ENCODE data around the gene MSMO1.
"Not testable (repeated sequence)": the region's sequence is repeated elsewhere in the genome, so short reads cannot be mapped to it uniquely, and the experiment has no call there.

The MSMO1 gene

GRCh38 chr4:165327211-165328100, at the start of gene MSMO1:
Gene MSMO1 (plus strand): TSS chr4:165327669. CDS start chr4:165333371, 5,702 bp downstream.
- peak; percentile 98 for DNase-seq (ENCODE audit: low spot score)

- not testable (repeated sequence) for DNase-seq (ENCODE audit: low spot score)
These were observed 47.9 kb upstream of the MSMO1 start for GRCh38 chr4:165279531-165279930.

- DNase-seq (ENCODE audit: low spot score), result not testable (repeated sequence)
These were observed 42.8 kb upstream of the MSMO1 start for GRCh38 chr4:165284697-165285096.

- DNase-seq (ENCODE audit: low spot score), result not testable (repeated sequence)
These were observed 40.7 kb upstream of the MSMO1 start for GRCh38 chr4:165286619-165287340.

- DNase-seq (ENCODE audit: low spot score), result no peak
These were observed 39.2 kb upstream of the MSMO1 start for GRCh38 chr4:165288226-165288625.

DNA sequence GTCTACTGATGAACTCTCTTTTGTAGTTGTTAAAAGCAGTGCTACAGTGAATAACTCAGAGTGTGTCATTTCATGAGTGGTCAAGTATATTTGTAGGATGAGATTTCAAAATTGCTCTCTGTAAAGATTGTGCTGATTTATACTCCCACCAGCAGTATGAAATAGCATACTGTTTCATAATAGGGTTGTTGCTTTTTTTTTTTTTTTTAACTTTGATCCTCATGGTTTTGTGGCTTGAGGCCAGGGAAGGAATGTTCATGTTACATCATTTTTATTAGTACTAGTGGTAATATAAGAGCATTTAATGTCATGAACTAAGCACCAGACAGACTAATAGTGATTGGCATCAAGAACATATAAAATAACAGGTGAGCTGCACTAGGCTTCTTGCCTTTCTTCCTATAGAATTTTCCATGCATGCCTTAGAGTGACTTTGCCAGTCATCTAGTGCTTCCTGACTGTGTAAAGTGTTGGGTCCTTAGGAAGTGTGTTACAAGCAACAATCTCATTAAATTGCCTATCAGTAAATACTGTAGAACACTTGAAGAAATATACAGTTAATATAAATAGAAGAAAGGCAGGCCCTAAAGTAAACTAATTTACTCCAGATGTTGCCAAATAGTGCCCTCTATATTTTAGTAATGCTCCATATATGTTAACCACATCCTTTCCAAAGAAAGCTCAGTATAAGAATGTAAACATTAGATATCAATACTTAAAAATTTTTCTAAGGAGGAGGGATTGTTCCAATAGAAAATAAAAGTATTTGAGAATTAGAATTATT, 38.6 kb upstream of the MSMO1 start:
- peak; percentile 61 for DNase-seq (ENCODE audit: low spot score)

DNA sequence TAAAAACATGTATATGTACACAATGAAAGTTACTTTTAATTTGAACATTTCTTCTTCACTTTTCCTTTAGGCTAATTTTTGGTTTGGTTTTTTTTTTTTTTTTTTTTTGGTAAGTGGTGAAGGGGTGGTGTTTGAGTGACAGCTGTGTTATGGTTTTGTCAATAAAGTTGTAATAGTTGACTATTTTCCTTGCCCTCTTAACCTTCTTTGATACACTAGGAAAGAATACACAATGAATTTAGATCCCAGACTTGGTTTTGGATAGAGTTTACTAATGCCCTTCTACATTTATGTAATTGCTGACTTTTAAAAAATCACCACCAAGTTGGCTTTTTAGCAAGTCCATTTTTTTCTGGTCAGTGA, 38.1 kb upstream of the MSMO1 start:
- no peak for DNase-seq (ENCODE audit: low spot score)

DNA sequence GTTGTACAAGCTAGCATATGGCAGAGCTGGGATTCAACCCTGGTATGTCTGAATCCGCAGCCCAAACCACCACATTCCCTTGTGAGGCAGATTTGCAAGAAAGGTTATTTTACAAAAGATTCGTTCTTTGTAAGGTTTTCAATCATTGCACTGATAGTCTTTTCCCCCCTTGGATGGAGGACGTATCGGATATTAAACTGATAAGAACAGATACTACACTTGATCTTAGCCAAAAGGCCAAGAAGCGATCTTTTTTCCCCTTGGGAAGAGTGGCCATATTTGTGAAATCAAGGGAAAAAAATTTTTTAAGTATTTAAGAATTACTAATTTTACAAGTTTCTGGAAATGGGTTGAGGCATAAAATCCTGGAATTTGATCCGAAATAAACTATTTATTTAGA, 34.4 kb upstream of the MSMO1 start:
- DNase-seq (ENCODE audit: low spot score), result no peak

DNA sequence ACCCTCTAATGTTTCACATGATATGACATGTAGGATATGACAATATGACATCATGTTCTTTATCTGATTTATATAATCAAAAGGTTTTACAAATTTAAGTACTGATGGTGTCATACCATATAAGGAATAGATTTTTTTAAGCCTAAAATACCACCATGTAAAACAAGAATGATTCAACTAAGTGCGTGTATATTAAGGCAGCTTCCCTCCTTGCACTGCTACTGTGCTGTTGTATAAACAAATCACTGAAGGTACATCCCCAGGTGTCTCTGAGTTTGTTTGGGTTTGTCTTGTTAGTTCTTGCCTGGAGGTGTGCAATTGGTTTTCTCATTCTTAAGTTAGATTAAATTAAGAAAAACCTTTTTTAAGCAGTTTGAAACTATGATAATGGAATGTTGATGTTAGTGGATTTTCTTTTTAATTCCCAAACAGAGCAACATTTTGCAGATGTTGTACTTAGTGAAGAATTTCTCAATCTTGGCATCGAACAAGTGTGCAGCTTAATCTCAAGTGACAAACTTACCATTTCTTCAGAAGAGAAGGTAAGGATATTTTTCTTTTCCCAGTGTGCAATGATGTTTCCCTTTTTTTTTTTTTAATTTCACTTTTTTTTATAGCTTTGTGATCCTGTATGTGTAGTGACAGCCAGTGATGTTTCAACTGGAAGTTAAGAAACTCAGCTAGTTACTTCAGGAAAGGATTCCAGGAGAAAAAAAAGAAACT, 33.4 kb upstream of the MSMO1 start:
- no peak for DNase-seq (ENCODE audit: low spot score)

GRCh38 chr4:165294907-165295306, 32.6 kb upstream of the MSMO1 start:
- DNase-seq (ENCODE audit: low spot score), result no peak

GRCh38 chr4:165297626-165298025, 29.8 kb upstream of the MSMO1 start:
- DNase-seq (ENCODE audit: low spot score), result no peak

GRCh38 chr4:165299399-165300060, 27.9 kb upstream of the MSMO1 start:
- no peak for DNase-seq (ENCODE audit: low spot score)

GRCh38 chr4:165301833-165302232, 25.6 kb upstream of the MSMO1 start:
- peak; percentile 37 for DNase-seq (ENCODE audit: low spot score)

DNA sequence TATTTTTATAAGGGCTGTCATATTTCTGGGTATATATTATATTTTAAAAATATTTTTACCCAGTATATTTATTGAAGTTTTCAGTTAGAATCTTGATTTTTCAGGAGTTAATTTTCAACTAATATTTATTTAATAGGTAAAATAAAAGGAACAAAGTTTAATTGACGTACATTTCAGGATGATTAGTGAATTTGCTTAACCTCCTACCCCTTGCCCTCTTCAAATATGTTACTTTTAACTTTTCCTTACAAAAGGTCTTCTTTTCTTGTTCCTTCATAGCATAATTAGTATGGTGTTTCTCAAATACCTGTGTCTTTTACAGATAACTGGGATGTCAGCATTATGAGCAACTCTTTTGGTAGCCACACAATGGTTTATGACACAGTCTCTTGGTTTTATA, 24.8 kb upstream of the MSMO1 start:
- DNase-seq (ENCODE audit: low spot score), result no peak

DNA sequence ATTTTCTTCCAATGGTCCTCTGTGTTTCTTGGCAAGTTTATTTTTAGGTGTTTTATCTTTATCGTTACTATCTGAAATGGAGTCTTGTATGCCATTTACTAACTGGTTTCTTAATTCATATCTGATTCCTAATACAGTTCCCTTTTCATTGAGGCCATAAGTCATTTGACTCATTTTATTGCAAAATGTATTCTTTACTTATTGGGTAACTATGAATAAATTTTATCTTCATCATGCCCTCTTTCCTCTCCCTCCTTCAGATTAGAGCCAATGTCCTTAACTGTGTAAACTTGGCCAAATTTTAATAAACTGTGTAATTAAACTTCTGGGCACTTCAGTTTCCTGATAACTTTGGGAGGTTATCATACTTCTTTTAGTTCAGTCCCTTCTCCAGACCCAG, 19.3 kb upstream of the MSMO1 start:
- peak; percentile 21 for DNase-seq (ENCODE audit: low spot score)

DNA sequence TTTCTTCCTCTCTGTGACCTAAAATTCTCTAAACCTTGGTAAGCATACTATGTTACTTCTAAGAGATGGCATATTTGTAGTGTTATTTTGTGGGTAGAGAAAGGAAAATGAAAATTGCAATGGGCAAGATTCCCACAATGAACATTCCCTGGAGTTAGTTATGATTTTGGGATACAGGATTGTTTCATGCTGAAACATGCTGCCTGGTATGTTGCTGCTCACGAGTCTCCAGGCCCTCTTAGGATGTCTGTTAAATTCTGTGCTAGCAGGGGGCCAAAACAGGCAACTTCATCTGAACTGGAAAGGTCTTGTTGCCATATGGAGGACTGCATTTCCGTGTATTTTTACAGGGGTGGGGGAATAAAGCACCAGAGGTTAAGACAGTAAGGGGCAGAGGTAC, 18.9 kb upstream of the MSMO1 start:
- DNase-seq (ENCODE audit: low spot score), result peak; percentile 36

DNA sequence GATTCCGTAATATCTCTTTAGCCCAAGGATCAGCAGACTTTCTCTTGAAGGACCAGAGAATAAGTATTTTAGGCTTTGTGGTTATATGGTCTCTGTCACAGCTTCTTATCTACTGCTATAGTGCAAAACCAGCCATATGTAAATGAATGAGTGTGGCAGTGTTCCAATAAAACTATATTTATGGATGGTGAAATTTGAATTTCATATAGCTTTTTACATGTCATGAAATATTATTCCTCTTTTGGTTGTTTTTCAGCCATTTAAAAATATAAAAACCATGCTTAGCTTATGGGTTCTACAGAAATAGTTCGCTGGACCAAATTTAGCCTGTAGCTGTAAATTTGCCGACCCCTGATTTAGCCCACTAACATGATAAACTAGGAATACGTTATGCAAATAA, 18.0 kb upstream of the MSMO1 start:
- DNase-seq (ENCODE audit: low spot score), result no peak

DNA sequence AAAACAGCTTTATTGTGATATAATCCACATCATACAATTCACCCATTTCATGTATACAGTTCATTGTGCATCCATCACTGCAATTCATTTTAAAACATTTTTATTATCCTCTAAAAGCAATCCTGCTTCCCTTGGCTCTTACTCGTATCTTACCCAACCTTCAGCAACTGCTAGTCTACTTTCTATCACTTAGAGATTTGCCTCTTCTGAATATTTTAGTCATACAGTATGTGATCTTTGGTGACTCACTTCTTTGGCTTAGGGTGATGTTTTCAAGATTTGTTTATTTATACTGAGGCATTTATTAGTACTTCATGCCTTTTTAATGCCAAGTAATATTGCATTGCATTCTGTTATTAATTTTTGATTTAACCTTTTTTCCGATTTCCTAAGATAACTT, 15.0 kb upstream of the MSMO1 start:
- DNase-seq (ENCODE audit: low spot score), result peak; percentile 48

GRCh38 chr4:165319030-165319429, 8.4 kb upstream of the MSMO1 start:
- no peak for DNase-seq (ENCODE audit: low spot score)

GRCh38 chr4:165319509-165319908, 8.0 kb upstream of the MSMO1 start:
- DNase-seq (ENCODE audit: low spot score), result no peak

DNA sequence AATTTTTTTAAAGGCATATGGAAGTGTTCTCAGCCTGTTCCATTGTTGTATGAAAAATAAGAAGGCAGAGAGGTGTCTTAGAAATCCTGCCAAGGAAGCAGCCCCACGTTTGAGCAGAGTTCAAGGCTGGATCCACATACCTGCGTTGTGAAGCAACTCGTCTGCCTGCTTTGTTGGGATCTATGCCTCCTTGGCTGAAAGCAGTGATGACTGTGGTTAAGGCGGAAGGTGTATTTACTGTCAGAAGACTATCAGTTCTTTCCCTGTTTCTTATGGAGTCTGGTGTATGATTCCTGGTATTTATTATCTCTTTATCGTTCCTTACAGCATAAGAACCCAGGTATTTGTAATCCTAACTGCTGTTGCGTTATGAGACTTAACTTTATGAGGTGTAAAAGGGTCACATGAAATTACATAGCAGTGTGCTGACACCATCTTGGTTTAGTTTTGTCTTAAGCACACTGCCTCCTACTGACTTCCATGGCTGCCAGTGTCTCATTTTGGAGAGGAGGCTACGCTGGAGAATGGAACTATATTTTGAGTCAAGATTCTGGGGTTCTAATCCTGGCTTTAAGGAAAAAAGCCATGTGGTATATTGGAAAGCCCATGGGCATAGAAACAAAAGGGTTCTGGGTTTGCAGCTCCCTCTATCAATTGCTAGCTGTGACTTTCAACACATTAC, 3.1 kb upstream of the MSMO1 start:
- DNase-seq (ENCODE audit: low spot score), result no peak
